T-cell (primary cell): ENCODE data around the gene RAB11FIP3. TPM values are rescaled to one million over a fixed set of nuclear protein-coding genes. Genes with fewer than 3 reads are reported as not detected.
A peak's percentile ranks its signal among the peaks of the same experiment; 100 is the strongest.

Experiments
- ATAC-seq, 4 experiments: fragments of 200-7000 bp in 3 of 4; fragments of 150-1000 bp in 1 of 4; cut with Tn5 transposase; replicated peaks in 1 of 4; 1 replicate in 3 of 4; 2 replicates in 1 of 4; pipeline ENCODE4 v1.10.0; 2021; ENCODE audit warnings: moderate library complexity in 3 of 4, mild to moderate bottlenecking in 2 of 4, moderate number of reproducible peaks in 1 of 4
- CTCF ChIA-PET, 2 donors: fragments of 300-600 bp; sonication (Branson Sonifier 250); formaldehyde crosslinking; loops; one replicate each; lab custom pipeline; 2022; ENCODE audit warnings: antibody characterized with exemption in 2 of 2; lab: Charles Lee
- POLR2A ChIA-PET, 2 donors: fragments of 300-600 bp; sonication (Branson Sonifier 250); formaldehyde crosslinking; loops; one replicate each; lab custom pipeline; 2022; ENCODE audit warnings: antibody characterized with exemption in 2 of 2; lab: Charles Lee
- DNase-seq, 35 experiments: peaks; one replicate each; pipeline versions ENCODE4 v3.0.0 to v3.0.0-alpha.2; 2013 to 2023
- H3K27ac ChIP-seq: one replicate; pipeline ENCODE4 v1.5.1; 2013; ENCODE audit warnings: low read length
- H3K27me3 ChIP-seq, 2 experiments: replicated peaks in 1 of 2; 1 replicate in 1 of 2; 2 replicates in 1 of 2; pipeline versions ENCODE4 v1.6.1 to v1.7.0; 2013; ENCODE audit warnings: low read length in 1 of 2, mixed read lengths in 1 of 2; ENCODE audit not compliant: control insufficient read depth in 2 of 2, insufficient read depth in 2 of 2; ENCODE audit errors: extremely low read depth in 1 of 2
- H3K36me3 ChIP-seq, 2 donors: 1 replicate in 1 of 2; 2 replicates in 1 of 2; pipeline versions ENCODE4 v1.6.1 to v1.7.0; 2013; ENCODE audit warnings: low read length in 1 of 2; ENCODE audit not compliant: control insufficient read depth in 2 of 2, insufficient read depth in 1 of 2; ENCODE audit errors: extremely low read depth in 1 of 2
- H3K4me1 ChIP-seq, 2 experiments: 1 replicate in 1 of 2; 2 replicates in 1 of 2; pipeline versions ENCODE4 v1.6.1 to v1.7.0; 2013; ENCODE audit warnings: low read length in 2 of 2, mixed read lengths in 1 of 2; ENCODE audit not compliant: insufficient read depth in 2 of 2, control insufficient read depth in 1 of 2; ENCODE audit errors: extremely low read depth in 1 of 2
- H3K4me3 ChIP-seq, 2 donors: 1 replicate in 1 of 2; 2 replicates in 1 of 2; pipeline versions ENCODE4 v1.5.1 to v1.7.0; 2013; ENCODE audit warnings: mild to moderate bottlenecking in 2 of 2, low read length in 1 of 2, moderate library complexity in 1 of 2; ENCODE audit not compliant: control insufficient read depth in 1 of 2; ENCODE audit errors: extremely low read depth in 1 of 2
- H3K9me3 ChIP-seq: 2 replicates; pipeline ENCODE4 v1.7.0; 2013
- H3K27ac Mint-ChIP-seq, 2 donors: one replicate each; pipeline ENCODE4 v1.8.0; 2020 to 2021; ENCODE audit warnings: mild to moderate bottlenecking in 2 of 2, mixed read lengths in 2 of 2
- H3K27me3 Mint-ChIP-seq, 2 donors: one replicate each; pipeline ENCODE4 v1.8.0; 2021 to 2022; ENCODE audit warnings: mixed read lengths in 2 of 2
- H3K36me3 Mint-ChIP-seq: one replicate; pipeline ENCODE4 v1.8.0; 2021; ENCODE audit warnings: mixed read lengths
- H3K4me1 Mint-ChIP-seq, 3 donors: one replicate each; pipeline ENCODE4 v1.8.0; 2020 to 2022; ENCODE audit warnings: mixed read lengths in 3 of 3, mild to moderate bottlenecking in 1 of 3
- H3K4me3 Mint-ChIP-seq, 3 donors: one replicate each; pipeline ENCODE4 v1.8.0; 2020 to 2022; ENCODE audit warnings: mild to moderate bottlenecking in 3 of 3, mixed read lengths in 3 of 3, moderate library complexity in 3 of 3
- H3K9me3 Mint-ChIP-seq, 3 donors: one replicate each; pipeline ENCODE4 v1.8.0; 2020 to 2022; ENCODE audit warnings: mixed read lengths in 3 of 3
- WGBS: methylation state at CpG from one replicate; pipeline ENCODE4 v1.1.5; 2013; ENCODE audit warnings: missing lambda C conversion rate; ENCODE audit not compliant: insufficient coverage; 5-methylcytosine and 5-hydroxymethylcytosine counted together
- total RNA-seq, 35 experiments: library from RNA in 6 of 35; stranded (reverse) in 6 of 35; fragments of 120-200 nt in 1 of 35; gene quantifications; one replicate each; pipeline versions ENCODE4 v1.2.1 to v1.2.4 and lab custom pipeline; 2013 to 2026

The RAB11FIP3 gene
- total RNA-seq, 5 donors from 2014 or later (not counting 1 experiment from before 2014, with no cell fraction given), result 36.9 to 49.0 (median 44.1) TPM

GRCh38 chr16:378821-379182 lies 46.6 kb upstream of the RAB11FIP3 start:
- Histone ChIP-seq H3K27ac (peak overlapping the region; percentile 67), H3K9me3 (no peaks in the 10 kb centered on the region), H3K27me3 (no peaks in the 10 kb centered on the region), H3K36me3 (peaks cover 16 to 35% of the 10 kb centered on the region in 2 donors), H3K4me1 (peaks cover 5 to 48% of the 10 kb centered on the region in 2 experiments), H3K4me3 (no peak overlapping the region)
- H3K27ac Mint-ChIP-seq, result peak overlapping the region; percentile 75 to 81
- no peaks in the 10 kb centered on the region for H3K9me3 Mint-ChIP-seq
- WGBS, result 96% methylated on average over 7 of the region's 14 CpGs
- ChIA-PET POLR2A (no interaction called here), CTCF (no interaction called here)
- no peak for ATAC-seq
- H3K4me3 Mint-ChIP-seq, result peak overlapping the region in 2 of 3 donors; percentile 21 to 82
- no peak for DNase-seq
- no peaks in the 10 kb centered on the region for H3K36me3 Mint-ChIP-seq
- no peaks in the 10 kb centered on the region for H3K27me3 Mint-ChIP-seq
- H3K4me1 Mint-ChIP-seq, result peaks cover 25 to 31% (median 27%) of the 10 kb centered on the region in 3 donors

DNA sequence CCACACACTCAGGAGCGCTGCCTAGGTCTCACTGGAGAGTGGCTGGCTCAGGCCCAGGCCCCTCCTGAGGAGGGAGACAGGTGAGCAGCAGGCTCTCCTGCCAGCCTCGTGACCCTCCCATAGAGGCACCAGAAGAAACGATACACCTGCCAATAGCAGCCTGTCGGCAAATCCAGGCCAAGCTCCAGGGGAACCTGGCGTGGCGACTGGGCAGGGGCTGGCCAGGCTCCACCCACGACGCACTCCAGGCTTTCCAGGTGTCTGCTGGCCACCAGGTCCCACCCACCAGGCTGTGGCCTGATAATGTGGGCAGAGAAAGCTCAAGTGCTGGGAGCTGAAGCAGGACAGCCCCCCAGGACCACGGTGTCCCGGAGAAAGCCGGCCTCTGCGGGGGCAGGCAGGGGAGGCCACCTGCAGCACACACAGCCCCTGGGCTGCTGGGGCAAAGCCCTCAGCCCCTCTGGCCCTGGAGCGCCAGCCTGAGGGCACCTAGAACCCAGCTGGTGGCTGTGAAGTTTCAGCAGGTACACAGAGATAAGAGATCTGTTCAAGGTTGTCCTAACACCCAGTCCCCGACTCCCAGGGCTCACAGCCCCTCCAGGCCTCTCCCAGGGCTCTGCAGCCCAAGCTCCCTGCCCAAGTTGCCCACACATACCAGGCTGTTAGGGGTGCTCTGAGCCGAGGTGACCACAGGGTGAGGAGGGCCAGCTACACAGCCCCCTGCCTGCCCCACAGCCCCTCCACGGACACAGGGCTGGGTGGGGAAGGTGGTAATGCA lies 46.1 kb upstream of the RAB11FIP3 start:
- H3K27ac ChIP-seq, result peak overlapping the region; percentile 67
- no peaks in the 10 kb centered on the region for H3K27me3 ChIP-seq
- H3K4me1 Mint-ChIP-seq, result peaks cover 27 to 35% (median 31%) of the 10 kb centered on the region in 3 donors
- peak overlapping the region; percentile 11 to 63 for H3K4me3 ChIP-seq
- peaks cover 5 to 52% of the 10 kb centered on the region in 2 experiments for H3K4me1 ChIP-seq
- POLR2A ChIA-PET, result no interaction called here
- no peaks in the 10 kb centered on the region for H3K36me3 Mint-ChIP-seq
- H3K27me3 Mint-ChIP-seq, result no peaks in the 10 kb centered on the region
- no peaks in the 10 kb centered on the region for H3K9me3 ChIP-seq
- peaks cover 13 to 29% of the 10 kb centered on the region in 2 donors for H3K36me3 ChIP-seq
- peak overlapping the region; percentile 91 to 95 for H3K27ac Mint-ChIP-seq
- CTCF ChIA-PET, result no interaction called here
- ATAC-seq (no peak), DNase-seq (no peak)
- peak overlapping the region; percentile 82 to 84 (median 84) for H3K4me3 Mint-ChIP-seq
- WGBS, result 94% methylated on average over 12 of the region's 16 CpGs
- no peaks in the 10 kb centered on the region for H3K9me3 Mint-ChIP-seq

DNA sequence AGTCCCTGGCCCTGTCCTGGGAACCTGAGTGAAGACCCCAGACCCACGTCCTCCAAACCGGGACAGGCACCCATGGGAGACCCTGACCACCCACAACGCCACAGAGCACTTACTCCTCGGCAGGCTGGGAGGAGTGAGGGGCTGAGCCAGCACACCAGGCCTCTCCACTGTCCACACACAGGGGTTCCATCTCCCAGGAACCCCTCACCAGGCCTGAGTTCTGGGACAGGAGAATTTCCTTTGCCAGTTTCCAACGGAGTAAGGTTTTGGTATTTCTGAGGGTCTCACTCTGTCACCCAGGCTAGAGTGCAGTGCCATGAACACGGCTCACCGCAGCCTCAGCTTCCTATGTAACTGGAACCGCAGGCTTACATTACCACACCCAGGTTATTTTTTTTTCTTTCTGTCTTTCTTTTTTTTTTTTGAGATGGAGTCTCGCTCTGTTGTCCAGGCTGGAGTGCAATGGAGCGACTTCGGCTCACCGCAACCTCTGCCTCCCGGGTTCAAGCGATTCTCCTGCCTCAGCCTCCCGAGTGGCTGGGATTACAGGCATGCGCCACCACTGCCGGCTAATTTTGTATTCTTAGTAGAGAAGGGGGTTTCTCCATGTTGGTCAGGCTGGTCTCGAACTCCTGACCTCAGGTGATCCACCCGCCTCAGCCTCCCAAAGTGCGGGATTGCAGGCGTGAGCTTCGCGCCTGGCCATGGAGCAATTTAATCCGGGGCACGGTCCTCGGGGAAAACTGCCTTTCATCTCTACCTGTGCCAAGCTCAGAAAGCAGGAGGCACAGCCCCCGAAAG lies 45.3 kb upstream of the RAB11FIP3 start:
- Histone ChIP-seq H3K4me3 (peak overlapping the region; percentile 63 to 70), H3K27me3 (no peaks in the 10 kb centered on the region), H3K27ac (peak overlapping the region; percentile 67), H3K36me3 (peaks cover 8 to 21% of the 10 kb centered on the region in 2 donors), H3K9me3 (no peaks in the 10 kb centered on the region), H3K4me1 (peaks cover 5 to 52% of the 10 kb centered on the region in 2 experiments)
- 91% methylated on average over 10 of the region's 27 CpGs for WGBS
- ChIA-PET POLR2A (interaction anchor here in 1 of 2 donors (1.2 kb wide), 1 partner anchor 9 kb away, joined by 4 read pairs; the partner anchor contains the start of gene MRPL28), CTCF (interaction anchor here in 1 of 2 donors (0.5 kb wide), 1 partner anchor 23 kb away, joined by 3 read pairs; no protein-coding TSS in a partner anchor)
- Mint-ChIP-seq H3K4me3 (peak overlapping the region; percentile 82 to 84 (median 84)), H3K9me3 (no peaks in the 10 kb centered on the region), H3K36me3 (no peaks in the 10 kb centered on the region), H3K4me1 (peaks cover 27 to 35% (median 31%) of the 10 kb centered on the region in 3 donors), H3K27ac (peak overlapping the region; percentile 91 to 95), H3K27me3 (no peaks in the 10 kb centered on the region)
- ATAC-seq (peak; percentile 24 to 48 (median 34)), DNase-seq (peak in 10 of 35 experiments; percentile 17 to 53 (median 38))

- Histone ChIP-seq H3K4me3 (peak overlapping the region; percentile 63 to 70), H3K27me3 (no peaks in the 10 kb centered on the region), H3K4me1 (peaks cover 5 to 52% of the 10 kb centered on the region in 2 experiments), H3K27ac (peak overlapping the region; percentile 4), H3K9me3 (no peaks in the 10 kb centered on the region), H3K36me3 (peaks cover 8 to 20% of the 10 kb centered on the region in 2 donors)
- peaks cover 27 to 35% (median 31%) of the 10 kb centered on the region in 3 donors for H3K4me1 Mint-ChIP-seq
- no peaks in the 10 kb centered on the region for H3K27me3 Mint-ChIP-seq
- no peaks in the 10 kb centered on the region for H3K9me3 Mint-ChIP-seq
- ChIA-PET POLR2A (interaction anchor here in 1 of 2 donors (1.2 kb wide), 1 partner anchor 10 kb away, joined by 4 read pairs; the partner anchor contains the start of gene MRPL28), CTCF (interaction anchor here in 1 of 2 donors (0.5 kb wide), 1 partner anchor 22 kb away, joined by 3 read pairs; no protein-coding TSS in a partner anchor)
- no peak for DNase-seq
- H3K36me3 Mint-ChIP-seq, result no peaks in the 10 kb centered on the region
- H3K27ac Mint-ChIP-seq, result peak overlapping the region; percentile 91 to 95
- WGBS, result 37% methylated on average over 9 of the region's 12 CpGs
- no peak for ATAC-seq
- peak overlapping the region; percentile 82 to 84 (median 84) for H3K4me3 Mint-ChIP-seq
These were observed 44.8 kb upstream of the RAB11FIP3 start for GRCh38 chr16:380762-381011.

GRCh38 chr16:381012-381788 lies 44.2 kb upstream of the RAB11FIP3 start:
- ChIA-PET POLR2A (interaction anchor here in 1 of 2 donors (1.2 kb wide), 1 partner anchor 10 kb away, joined by 4 read pairs; the partner anchor contains the start of gene MRPL28), CTCF (interaction anchor here in 1 of 2 donors (0.5 kb wide), 1 partner anchor 22 kb away, joined by 3 read pairs; no protein-coding TSS in a partner anchor)
- ATAC-seq (peak; percentile 35 to 50 (median 44)), DNase-seq (peak in 5 of 35 experiments; percentile 15 to 44 (median 30))
- H3K9me3 Mint-ChIP-seq, result no peaks in the 10 kb centered on the region
- H3K4me1 ChIP-seq, result peaks cover 5 to 52% of the 10 kb centered on the region in 2 experiments
- peak overlapping the region; percentile 64 to 72 for H3K27ac Mint-ChIP-seq
- WGBS, result 4% methylated on average over 48 of the region's 73 CpGs
- H3K27me3 ChIP-seq, result no peaks in the 10 kb centered on the region
- H3K9me3 ChIP-seq, result no peaks in the 10 kb centered on the region
- no peaks in the 10 kb centered on the region for H3K36me3 Mint-ChIP-seq
- H3K4me1 Mint-ChIP-seq, result peaks cover 27 to 35% (median 31%) of the 10 kb centered on the region in 3 donors
- no peaks in the 10 kb centered on the region for H3K27me3 Mint-ChIP-seq
- H3K36me3 ChIP-seq, result peaks cover 2 to 15% of the 10 kb centered on the region in 2 donors
- peak overlapping the region; percentile 63 to 70 for H3K4me3 ChIP-seq
- H3K4me3 Mint-ChIP-seq, result peak overlapping the region; percentile 80 to 84 (median 82)
- H3K27ac ChIP-seq, result peak overlapping the region; percentile 4
